ENCODE results near the gene GP1BB. TPM values are rescaled to one million over a fixed set of nuclear protein-coding genes. Genes with fewer than 3 reads are reported as not detected.
A peak's percentile ranks its signal among the peaks of the same experiment; 100 is the strongest.
"Not testable (repeated sequence)": the region's sequence is repeated elsewhere in the genome, so short reads cannot be mapped to it uniquely, and the experiment has no call there.

GP1BB gene
- polyA plus RNA-seq, 1 donor from 2014 or later: 2.0 TPM

GRCh38 chr22:19723983-19724827 is 866 bp downstream of the GP1BB start:
- peak overlapping the region in 1 of 3 donors; percentile 44 for H3K27ac Mint-ChIP-seq
- no peaks in the 10 kb centered on the region for H3K36me3 Mint-ChIP-seq
- H3K9me3 Mint-ChIP-seq: no peaks in the 10 kb centered on the region
- peak overlapping the region in 3 of 4 donors; percentile 60 to 72 (median 72) for H3K4me3 Mint-ChIP-seq
- peaks cover 3 to 10% (median 4%) of the 10 kb centered on the region in 3 donors for H3K4me1 Mint-ChIP-seq
- peaks cover 38% of the 10 kb centered on the region for H3K27me3 Mint-ChIP-seq

DNA sequence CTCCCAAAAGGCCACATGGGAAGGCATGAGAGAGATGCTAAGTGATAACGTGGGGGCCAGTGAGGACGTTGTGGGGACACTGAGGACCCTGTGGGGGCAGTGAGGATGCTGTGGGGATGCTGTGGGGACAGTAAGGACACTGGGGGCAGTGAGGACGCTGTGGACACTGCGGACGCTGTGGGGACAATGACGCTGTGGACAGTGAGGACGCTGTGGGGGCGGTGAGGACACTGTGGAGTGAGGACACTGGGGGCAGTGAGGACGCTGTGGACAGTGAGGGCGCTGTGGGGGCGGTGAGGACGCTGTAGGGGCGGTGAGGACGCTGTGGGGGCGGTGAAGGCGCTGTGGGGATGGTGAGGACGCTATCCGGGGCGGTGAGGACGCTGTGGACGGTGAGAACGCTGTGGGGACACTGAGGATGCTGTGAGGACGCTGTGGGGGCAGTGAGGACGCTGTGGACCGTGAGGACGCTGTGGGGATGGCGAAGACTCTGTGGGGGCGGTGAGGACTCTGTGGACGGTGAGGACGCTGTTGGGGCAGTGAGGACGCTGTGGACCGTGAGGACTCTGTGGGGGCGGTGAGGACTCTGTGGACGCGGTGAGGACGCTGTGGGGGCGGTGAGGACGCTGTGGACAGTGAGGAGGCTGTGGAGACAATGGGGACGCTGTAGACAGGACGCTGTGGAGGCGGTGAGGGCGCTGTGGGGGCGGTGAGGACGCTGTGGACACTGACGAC is 1.8 kb downstream of the GP1BB start:
- Mint-ChIP-seq H3K27ac (peak overlapping the region in 2 of 3 donors; percentile 16 to 44), H3K4me1 (peaks cover 0 to 8% (median 4%) of the 10 kb centered on the region in 3 donors), H3K36me3 (no peaks in the 10 kb centered on the region), H3K27me3 (peaks cover 31% of the 10 kb centered on the region), H3K9me3 (no peaks in the 10 kb centered on the region), H3K4me3 (peak overlapping the region in 1 of 4 donors; percentile 72)

DNA sequence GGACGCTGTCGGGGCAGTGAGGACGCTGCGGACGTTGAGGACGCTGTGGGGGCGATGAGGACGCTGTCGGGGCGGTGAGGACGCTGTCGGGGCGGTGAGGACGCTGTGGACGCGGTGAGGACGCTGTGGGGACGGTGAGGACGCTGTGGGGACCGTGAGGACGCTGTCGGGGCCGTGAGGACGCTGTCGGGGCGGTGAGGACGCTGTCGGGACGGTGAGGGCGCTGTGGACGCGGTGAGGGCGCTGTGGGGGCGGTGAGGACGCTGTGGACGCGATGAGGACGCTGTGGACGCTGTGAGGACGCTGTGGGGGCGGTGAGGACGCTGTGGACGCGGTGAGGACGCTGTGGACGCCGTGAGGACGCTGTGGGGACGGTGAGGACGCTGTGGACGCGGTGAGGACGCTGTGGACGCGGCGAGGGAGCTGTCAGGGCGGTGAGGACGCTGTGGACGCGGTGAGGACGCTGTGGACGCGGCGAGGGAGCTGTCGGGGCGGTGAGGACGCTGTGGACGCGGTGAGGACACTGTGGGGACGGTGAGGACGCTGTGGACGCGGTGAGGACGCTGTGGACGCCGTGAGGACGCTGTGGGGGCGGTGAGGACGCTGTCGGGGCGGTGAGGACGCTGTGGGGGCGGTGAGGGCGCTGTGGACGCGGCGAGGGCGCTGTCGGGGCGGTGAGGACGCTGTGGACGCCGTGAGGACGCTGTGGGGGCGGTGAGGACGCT is 2.9 kb downstream of the GP1BB start:
- not testable (repeated sequence) for H3K27ac Mint-ChIP-seq, H3K4me1 Mint-ChIP-seq, H3K36me3 Mint-ChIP-seq, H3K4me3 Mint-ChIP-seq, H3K9me3 Mint-ChIP-seq
- H3K27me3 Mint-ChIP-seq: peaks cover 21% of the 10 kb centered on the region

DNA sequence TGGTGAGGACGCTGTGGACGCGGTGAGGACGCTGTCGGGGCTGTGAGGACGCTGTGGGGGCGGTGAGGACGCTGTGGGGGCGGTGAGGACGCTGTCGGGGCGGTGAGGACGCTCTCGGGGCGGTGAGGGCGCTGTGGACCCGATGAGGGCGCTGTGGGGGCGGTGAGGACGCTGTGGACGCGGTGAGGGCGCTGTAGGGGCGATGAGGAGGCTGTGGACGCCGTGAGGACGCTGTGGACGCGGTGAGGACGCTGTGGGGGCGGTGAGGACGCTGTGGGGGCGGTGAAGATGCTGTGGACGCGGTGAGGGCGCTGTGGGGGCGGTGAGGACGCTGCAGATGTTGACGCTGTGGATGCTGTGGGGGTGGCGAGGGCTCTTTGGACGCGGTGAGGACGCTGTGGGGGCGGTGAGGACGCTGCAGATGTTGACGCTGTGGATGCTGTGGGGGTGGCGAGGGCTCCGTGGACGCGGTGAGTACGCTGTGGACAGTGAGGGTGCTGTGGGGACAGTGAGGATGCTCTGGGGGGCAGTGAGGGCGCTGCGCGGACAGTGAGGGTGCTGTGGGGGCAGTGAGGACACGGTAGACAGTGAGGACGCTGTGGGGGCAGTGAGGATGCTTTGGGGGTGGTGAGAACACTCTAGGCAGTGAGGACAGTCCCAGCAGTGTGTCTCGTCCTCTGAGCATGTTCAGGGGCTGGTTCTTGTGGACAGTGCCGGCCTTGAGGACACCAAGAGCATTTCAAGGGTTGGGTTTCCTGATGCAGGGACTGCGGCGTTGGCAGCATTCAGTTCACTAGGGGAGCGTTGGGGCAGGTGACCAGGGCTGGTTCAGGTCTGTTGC is 4.2 kb downstream of the GP1BB start:
- Mint-ChIP-seq H3K36me3 (no peaks in the 10 kb centered on the region), H3K9me3 (no peaks in the 10 kb centered on the region), H3K4me1 (peaks cover 0 to 9% (median 6%) of the 10 kb centered on the region in 3 donors), H3K4me3 (no peak overlapping the region), H3K27ac (no peak overlapping the region), H3K27me3 (peaks cover 17% of the 10 kb centered on the region)

- no peak overlapping the region for H3K4me3 Mint-ChIP-seq
- peaks cover 11% of the 10 kb centered on the region for H3K27me3 Mint-ChIP-seq
- H3K27ac Mint-ChIP-seq: no peak overlapping the region
- peaks cover 0 to 9% (median 4%) of the 10 kb centered on the region in 3 donors for H3K4me1 Mint-ChIP-seq
- no peaks in the 10 kb centered on the region for H3K36me3 Mint-ChIP-seq
- no peaks in the 10 kb centered on the region for H3K9me3 Mint-ChIP-seq
These were observed 4.9 kb downstream of the GP1BB start for GRCh38 chr22:19728271-19728670.

- Mint-ChIP-seq H3K27me3 (peaks cover 10% of the 10 kb centered on the region), H3K27ac (no peak overlapping the region), H3K36me3 (no peaks in the 10 kb centered on the region), H3K4me1 (peaks cover 0 to 9% (median 4%) of the 10 kb centered on the region in 3 donors), H3K4me3 (peak overlapping the region in 1 of 4 donors; percentile 33), H3K9me3 (no peaks in the 10 kb centered on the region)
These were observed 5.5 kb downstream of the GP1BB start for GRCh38 chr22:19728836-19729235.

DNA sequence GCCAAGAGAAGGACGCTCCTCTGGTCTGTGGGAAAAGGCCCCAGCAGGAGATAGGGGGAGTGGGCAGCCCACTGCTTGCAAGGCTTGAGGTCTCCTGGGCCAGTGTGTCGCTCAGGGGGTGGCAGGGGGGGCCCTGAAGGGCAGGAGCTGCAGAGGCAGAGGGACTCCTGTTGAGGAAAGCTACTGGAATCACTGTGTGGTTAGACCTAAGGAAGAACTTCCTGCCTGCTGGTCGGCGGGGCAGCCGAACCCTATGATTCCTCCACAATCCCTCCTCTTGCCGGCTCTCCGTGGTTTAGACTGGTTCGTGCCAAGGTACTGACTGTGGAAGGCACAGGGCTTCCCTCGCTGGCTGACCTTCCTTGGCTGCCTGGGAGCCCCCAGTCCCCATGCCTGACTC is 6.2 kb downstream of the GP1BB start:
- H3K9me3 Mint-ChIP-seq: no peaks in the 10 kb centered on the region

DNA sequence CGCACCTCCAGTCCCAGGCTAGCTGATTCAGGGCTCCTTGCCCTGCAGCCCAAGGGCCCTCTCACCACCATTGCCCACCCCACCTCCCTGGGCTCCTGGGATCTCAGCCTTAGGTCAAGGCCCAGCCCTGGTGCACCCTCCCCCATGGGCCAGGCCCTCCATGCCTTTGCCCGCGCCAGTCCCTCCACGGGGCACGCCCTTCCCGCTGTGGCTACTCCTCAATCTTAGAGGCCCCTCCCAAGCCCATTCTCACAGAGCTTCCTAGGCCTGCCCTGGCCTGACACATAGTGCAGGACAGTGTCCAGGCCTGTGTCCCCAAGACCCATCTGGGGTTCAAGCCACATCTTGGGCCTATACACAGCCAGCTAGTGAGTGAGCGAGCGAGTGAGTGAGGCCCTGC is 6.9 kb downstream of the GP1BB start:
- no peak overlapping the region for H3K27ac Mint-ChIP-seq
- no peak overlapping the region for H3K4me3 Mint-ChIP-seq
- H3K27me3 Mint-ChIP-seq: peaks cover 2% of the 10 kb centered on the region
- no peaks in the 10 kb centered on the region for H3K9me3 Mint-ChIP-seq
- no peaks in the 10 kb centered on the region for H3K36me3 Mint-ChIP-seq
- peaks cover 0 to 3% (median 1%) of the 10 kb centered on the region in 3 donors for H3K4me1 Mint-ChIP-seq

More for the DNA sequence above, 6.2 kb downstream of the GP1BB start:
- H3K4me1 Mint-ChIP-seq: peaks cover 0 to 8% (median 3%) of the 10 kb centered on the region in 3 donors
- H3K27ac Mint-ChIP-seq: peak overlapping the region in 1 of 3 donors; percentile 5
- no peaks in the 10 kb centered on the region for H3K36me3 Mint-ChIP-seq
- no peak overlapping the region for H3K4me3 Mint-ChIP-seq
- H3K27me3 Mint-ChIP-seq: peaks cover 9% of the 10 kb centered on the region

DNA sequence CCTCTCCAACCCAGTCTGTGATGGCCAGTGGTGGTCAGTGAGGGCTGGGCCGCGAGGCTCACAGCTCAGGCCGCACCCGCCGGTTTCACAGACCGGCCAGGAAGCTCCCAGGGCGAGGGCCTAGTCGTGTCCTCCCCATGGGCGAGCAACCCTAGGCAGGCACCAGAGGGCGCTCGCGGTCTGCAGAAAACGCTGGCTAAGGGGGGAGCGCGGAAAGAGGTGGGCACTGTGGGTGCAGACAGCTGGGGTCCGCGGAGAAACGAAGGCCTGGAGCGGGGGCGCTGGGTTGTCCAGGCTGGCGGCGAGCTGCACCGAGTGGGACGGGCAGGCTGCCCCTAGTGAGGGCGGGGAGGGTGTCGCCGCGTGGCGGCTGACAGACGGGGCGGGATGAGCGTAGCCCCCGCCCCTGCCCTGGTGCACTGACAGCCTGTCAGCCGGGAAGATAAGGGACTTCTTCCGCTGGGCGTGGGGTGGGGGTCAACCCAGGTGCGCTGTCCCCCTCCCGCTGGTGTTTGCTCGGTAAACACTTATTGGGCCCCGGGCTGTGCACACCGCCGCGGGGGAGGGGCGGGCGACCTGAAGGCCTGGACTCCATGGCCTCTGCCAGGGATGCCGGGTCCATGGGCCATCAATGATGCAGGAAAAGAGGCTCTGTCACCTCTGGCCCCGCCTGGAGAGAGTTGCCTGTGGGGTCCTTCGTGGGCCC is 7.5 kb downstream of the GP1BB start:
- peaks cover 0 to 2% (median 1%) of the 10 kb centered on the region in 3 donors for H3K4me1 Mint-ChIP-seq
- H3K4me3 Mint-ChIP-seq: peak overlapping the region in 3 of 4 donors; percentile 39 to 88 (median 77)
- H3K27me3 Mint-ChIP-seq: peaks cover 2% of the 10 kb centered on the region
- H3K36me3 Mint-ChIP-seq: no peaks in the 10 kb centered on the region
- H3K9me3 Mint-ChIP-seq: no peaks in the 10 kb centered on the region
- H3K27ac Mint-ChIP-seq: no peak overlapping the region

DNA sequence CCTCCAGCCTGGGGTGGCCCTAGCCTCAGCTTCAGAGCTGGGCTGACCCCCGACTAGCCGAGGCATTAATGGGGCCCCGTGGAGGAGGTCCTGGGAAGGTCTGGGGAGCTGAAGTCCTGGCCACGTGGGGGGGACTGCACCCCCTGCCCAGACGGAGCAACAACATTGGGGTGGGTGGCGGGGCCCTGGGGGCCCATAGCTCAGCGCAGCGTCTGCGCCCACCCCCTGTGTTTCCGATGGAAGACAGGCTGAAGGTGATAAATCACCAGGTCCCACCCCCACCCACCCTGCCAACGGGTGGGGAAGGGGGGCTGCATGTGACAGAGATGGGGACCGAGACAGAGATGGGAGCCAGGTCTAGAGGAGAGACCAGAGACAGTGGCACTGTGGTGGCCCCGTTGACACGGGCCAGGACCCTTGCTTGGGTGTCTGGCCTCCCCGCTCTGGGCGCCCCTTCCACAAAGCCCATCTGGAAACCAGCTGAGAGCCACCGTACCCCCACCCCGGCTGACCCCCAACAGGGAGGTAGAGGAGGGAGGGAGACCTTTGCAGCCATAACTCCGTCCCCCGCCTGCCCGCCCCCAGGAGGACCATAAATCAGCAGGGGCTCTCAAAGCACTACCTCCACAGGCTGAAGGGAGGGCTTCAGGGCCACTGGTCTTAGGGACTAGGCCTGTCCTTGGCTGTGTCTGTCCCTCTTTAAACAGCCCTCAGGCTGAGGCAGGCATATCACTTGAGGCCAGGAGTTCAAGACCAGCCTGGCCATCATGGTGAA is 8.2 kb downstream of the GP1BB start:
- H3K4me1 Mint-ChIP-seq: peaks cover 0 to 2% (median 1%) of the 10 kb centered on the region in 3 donors
- no peaks in the 10 kb centered on the region for H3K9me3 Mint-ChIP-seq
- H3K36me3 Mint-ChIP-seq: no peaks in the 10 kb centered on the region
- H3K4me3 Mint-ChIP-seq: peak overlapping the region in 1 of 4 donors; percentile 17
- peaks cover 2% of the 10 kb centered on the region for H3K27me3 Mint-ChIP-seq
- H3K27ac Mint-ChIP-seq: no peak overlapping the region

DNA sequence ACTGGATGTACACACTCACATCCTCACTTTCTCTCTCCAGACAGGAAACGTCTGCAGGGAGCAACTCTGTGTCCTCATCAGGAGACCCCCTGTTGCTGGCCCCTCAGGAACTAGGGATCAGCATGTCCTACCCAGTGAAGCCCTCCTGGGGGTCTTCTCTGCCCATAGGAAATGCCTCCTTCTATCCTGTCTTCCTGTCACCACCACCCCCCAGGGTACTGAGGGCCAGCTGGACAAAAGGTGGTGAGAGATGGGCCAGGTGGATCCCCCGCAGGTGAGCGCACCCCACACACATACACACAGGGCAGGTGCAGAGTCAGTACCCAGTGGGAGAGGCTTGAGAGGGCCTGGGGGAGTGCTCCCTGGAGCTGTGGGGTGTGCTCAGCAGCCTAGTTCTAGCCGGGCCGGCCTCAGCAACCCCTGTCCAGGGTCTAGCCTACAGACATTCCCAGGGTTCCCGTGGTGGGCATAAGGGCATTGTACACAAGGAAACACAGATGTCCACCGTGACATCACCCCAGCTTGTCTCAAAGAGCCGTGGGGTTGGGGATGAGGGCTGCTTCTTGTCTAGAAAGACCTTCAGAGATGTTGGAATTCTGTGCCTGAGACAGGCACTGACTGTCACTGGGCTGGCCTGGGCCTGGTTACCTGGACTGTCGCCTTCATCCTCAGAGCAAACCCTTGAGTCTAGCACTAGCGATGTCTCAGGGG is 9.2 kb downstream of the GP1BB start:
- Mint-ChIP-seq H3K4me3 (peak overlapping the region in 1 of 4 donors; percentile 65), H3K36me3 (no peaks in the 10 kb centered on the region), H3K9me3 (no peaks in the 10 kb centered on the region), H3K27ac (no peak overlapping the region), H3K4me1 (peaks cover 0 to 2% (median 1%) of the 10 kb centered on the region in 3 donors), H3K27me3 (peaks cover 2% of the 10 kb centered on the region)

DNA sequence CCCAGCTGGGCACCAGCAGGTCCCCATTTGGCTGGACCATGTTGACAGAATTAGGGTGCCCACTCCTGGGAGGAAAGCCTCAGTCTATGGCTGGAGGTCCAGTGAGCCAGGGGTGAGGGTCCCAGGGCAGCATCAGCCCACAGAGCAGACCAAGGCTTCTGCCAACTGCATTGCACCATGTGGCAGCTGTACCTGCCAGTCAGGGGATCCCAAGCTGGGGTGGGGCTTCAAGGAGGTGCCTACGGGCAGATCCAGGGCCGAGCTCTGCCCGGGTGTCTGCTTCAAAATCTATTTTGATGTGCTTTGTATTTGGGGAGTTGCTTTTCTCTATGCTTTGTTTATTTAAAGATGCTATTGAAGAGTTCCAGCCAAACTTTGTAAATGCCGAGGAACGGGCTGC is 10.4 kb downstream of the GP1BB start:
- Mint-ChIP-seq H3K27me3 (peaks cover 2% of the 10 kb centered on the region), H3K9me3 (no peaks in the 10 kb centered on the region), H3K4me3 (no peak overlapping the region), H3K27ac (no peak overlapping the region), H3K36me3 (no peaks in the 10 kb centered on the region), H3K4me1 (peaks cover 0 to 2% (median 1%) of the 10 kb centered on the region in 3 donors)

GRCh38 chr22:19734163-19734562 is 10.8 kb downstream of the GP1BB start:
- peaks cover 2% of the 10 kb centered on the region for H3K27me3 Mint-ChIP-seq
- no peaks in the 10 kb centered on the region for H3K9me3 Mint-ChIP-seq
- no peak overlapping the region for H3K4me3 Mint-ChIP-seq
- H3K4me1 Mint-ChIP-seq: peaks cover 0 to 2% (median 1%) of the 10 kb centered on the region in 3 donors
- no peaks in the 10 kb centered on the region for H3K36me3 Mint-ChIP-seq
- no peak overlapping the region for H3K27ac Mint-ChIP-seq

Measured in IgD-negative memory B cell (primary cell).